Measurements from ENCODE around the gene SLC24A4.

DNA sequence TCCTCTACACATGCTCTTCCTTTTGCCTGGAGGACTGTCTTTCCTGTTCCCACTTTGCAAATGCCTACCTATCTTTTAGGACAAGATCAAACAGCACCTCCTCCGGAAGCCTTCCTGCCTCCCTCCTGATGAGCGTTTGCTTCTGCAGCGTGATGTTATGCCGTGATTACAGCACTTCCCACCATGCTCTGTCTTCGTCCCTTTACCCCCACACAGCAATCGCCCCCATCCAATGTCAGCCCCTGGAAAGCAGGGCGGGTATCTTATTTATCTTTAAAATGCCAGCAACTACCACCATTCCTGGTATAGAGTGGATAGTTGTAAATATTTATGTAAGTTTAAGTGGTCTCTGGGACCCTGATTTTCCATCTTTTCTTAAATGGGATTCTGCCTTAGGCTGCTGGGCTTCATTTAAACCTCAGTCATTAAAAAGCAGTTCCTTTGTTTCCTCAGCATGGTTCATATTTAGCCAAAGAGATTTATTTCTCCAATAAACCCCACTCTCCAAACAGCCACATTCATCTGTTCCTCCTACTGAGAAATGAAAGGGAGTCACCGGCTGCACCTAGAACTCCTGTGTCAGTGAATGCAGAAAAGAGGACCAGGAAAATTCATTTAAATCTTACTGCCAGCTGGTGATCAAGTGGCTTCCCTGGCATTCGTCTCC is 33.8 kb upstream of the SLC24A4 start:
- TF ChIP-seq, protein P1, sequence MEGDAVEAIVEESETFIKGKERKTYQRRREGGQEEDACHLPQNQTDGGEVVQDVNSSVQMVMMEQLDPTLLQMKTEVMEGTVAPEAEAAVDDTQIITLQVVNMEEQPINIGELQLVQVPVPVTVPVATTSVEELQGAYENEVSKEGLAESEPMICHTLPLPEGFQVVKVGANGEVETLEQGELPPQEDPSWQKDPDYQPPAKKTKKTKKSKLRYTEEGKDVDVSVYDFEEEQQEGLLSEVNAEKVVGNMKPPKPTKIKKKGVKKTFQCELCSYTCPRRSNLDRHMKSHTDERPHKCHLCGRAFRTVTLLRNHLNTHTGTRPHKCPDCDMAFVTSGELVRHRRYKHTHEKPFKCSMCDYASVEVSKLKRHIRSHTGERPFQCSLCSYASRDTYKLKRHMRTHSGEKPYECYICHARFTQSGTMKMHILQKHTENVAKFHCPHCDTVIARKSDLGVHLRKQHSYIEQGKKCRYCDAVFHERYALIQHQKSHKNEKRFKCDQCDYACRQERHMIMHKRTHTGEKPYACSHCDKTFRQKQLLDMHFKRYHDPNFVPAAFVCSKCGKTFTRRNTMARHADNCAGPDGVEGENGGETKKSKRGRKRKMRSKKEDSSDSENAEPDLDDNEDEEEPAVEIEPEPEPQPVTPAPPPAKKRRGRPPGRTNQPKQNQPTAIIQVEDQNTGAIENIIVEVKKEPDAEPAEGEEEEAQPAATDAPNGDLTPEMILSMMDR (conservative IDR thresholded peaks at IDR 0.05; ENCODE audit: low read depth, low read length): no peak
- TF ChIP-seq CEBPB (IDR thresholded peaks at IDR 0.05; ENCODE audit: low read depth, low read length) (no peak), NFE2L2 (IDR thresholded peaks at IDR 0.05; ENCODE audit: low read depth, low read length) (no peak), POLR2A (IDR thresholded peaks at IDR 0.05; ENCODE audit: low read depth, low read length) (no peak), MAFK (IDR thresholded peaks at IDR 0.05; ENCODE audit: low read depth, low read length) (no peak), RAD21 (IDR thresholded peaks at IDR 0.05; ENCODE audit: low read length) (no peak)

Measured in IMR-90 (cell line).